NCI-H1105 (cell line): ENCODE measurements around the gene VWF.
"Not testable (repeated sequence)": the region's sequence is repeated elsewhere in the genome, so short reads cannot be mapped to it uniquely, and the experiment has no call there.

Experiments used
- DNase-seq: peaks from one replicate; lab custom pipeline; 2025; lab: John Stamatoyannopoulos, UW

Gene VWF

DNA sequence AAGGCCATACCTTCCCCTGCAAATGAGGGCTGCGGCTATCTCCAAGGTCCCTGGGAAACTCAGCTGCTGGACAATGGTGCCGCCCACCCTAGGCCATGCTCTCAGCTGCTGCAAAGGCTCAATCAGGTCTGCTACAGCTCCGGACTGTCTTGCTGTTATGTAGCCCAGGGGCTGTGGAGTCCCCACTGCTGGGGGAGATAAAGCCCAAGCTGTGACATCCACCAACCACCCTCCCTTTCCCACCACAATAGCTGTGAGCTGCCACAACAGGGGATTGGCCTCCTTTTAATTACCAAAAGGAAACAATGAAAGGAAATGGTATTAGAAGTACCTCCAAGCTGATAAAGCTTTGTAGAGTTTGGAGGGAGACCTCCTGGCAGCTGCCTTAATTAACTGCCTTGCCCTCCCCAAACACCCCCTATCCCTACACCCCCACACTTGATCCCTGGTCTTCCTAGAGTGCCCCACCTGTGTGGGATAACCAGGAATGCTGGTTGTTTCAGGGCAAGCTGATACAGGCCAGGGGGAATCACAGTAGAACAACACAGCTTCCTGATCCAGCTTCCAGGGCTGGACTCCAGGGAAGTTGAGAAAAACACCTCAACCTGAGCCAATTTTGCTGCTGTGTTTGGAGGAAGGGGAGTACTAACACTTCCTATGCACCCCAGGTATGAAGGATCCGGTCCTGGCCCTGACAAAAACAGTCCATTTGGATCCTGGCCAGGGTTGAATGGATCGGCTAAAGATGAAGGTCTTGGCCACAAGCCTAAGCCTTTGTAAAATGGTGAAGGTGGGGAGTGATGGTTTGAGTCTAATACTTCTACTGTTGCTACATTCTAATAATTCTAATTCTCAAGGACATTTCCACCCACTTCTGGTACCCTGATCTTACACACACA is at the start of gene VWF:
Gene VWF, minus strand, starts transcription at position 260 of the 899 bp plus-strand sequence. CDS start 1,474 bp downstream, outside the sequence.
- DNase-seq = no peak

DNA sequence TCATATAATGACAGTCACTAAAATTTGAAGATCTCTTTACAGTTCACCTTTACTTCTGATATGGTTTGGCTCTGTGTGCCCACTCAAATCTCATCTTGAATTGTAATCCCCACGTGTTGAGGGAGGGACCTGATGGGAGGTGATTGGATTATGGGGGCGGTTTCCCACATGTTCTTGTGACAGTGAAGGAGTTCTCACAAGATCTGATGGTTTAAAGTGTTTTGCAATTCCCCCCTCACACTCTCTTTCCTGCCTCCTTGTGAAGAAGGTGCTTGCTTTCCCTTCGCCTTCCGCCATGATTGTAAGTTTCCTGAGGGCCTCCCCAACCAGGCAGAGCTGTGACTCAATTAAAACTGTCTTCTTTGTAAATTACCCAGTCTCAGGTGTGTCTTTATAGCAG is 48.4 kb upstream of the VWF start:
- no peak for DNase-seq

DNA sequence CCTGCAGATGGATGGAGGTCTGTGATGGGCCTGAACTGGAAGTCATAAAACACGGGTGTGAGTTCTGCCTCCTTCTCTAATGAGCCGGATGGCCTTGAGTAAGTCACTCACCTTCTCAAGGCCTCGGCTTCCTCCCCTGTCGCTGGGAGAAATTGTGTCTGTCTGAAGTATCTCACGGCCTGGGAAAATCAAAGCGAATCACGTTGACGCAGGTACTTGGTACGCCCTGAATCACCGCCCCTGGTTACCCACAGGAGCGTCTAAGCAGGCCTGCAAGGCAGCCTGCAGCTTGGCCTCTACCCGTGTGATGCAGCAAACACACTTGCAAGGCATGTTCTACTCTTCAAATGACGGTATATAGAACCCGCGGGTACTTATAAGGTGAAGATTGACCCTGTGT is 47.6 kb upstream of the VWF start:
- DNase-seq = no peak

DNA sequence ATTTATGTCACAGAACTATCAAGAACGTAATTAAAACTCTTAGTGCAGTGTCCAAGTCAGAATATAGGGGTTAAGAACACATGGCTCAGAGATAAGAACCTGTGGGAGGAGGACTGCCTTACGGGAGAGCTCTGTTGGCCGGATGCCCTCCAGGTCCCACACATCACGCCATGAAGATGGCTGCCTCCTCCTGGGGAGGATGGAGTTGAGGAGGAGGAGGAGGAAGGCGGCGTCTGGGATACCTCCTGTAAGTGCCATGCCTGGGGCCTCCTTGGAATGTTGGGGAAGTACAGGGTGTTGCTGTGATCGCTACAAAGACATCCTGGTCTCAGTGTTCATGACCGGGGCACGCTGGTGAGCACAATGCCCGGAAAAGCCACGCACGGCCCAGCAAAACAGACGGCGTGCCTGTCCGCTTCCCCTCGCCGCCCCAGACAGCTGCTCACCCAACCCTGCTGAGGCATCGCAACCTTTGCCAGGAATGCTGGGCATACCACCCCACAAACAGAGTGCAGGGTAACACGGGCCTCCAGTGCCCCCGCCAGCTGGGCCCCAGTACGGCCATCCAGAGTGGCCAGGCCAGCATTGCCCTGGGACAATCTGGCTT is 47.0 kb upstream of the VWF start:
- DNase-seq = no peak

DNA sequence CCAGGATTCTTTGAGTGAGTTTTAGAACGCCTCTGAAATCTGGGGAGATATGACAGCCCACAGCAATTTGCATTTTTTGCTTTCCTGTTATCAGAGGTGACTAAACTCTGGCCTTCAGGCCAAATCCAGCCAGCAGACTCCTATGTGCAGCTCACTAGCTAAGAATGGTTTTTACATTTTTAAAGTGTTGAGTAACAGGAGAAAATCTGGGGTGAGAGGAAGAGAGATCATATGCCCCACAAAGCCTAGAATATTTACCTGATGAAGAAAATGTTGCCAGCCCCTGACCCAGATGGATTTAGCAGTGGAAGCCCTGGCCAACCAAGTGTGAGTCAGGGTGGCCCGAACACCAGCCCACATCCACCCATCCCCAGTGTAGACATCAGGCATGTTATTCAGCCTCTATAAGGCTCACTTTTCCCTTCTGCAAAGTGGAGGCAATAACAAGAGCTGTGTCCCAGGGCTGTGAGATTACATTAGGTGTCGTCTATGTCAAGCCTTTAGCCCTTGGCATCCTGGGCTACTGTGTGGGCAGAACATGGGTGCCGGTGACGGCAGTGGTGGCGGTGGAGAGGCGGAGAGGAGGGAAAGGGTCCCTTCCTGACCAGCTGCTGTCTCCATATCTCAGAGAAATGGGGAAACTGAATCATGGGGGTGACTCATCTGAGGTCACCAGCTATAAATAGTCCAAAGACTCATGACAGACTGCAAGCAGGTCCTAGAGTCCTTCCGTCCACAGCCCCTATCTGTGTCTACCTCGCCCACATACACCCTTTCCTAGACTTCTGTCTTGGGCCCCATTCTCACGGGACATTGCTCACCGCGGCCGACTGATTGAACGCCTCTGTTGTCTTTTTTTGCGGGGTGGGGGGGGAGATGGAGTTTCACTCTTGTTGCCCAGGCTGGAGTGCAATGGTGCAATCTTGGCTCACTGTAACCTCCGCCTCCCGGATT is 43.1 kb upstream of the VWF start:
- DNase-seq = no peak

DNA sequence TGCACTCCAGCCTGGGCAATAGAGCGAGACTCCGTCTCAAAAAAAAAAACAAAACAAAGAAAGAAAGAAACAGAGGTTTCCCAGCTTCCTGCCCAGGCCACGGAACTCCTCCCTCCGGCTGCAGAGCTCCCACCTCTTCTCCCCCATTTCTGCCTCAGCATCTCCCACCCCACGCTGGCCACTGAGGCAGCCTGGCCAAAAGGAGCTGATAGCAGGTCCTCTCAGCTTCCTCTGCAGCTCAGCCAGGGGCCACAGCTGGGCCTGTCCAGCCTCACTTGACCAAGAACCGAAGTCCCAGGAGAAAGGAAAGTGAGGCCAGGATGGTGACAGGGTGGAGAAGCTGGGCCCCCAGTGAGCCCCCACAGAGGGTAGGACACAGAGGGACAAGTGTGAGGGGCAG is 42.3 kb upstream of the VWF start:
- DNase-seq = no peak

DNA sequence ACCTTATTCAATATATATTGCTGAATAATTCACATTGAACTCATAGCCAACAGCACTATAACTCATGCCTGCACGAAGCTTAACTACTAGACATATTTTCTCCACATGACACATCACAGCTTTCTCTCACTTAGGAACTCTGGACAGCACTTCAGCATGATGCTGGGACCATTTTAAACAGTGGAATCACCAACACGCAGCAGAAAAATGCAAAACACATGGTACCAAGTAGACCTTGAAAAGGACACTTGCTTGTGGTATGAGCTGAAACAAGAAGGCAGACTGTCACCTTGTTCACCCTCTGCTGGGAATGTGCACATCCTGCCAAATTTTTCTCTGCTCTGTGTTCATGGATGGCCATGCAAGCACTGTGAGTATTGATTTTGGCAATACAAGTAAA is 40.9 kb upstream of the VWF start:
- no peak for DNase-seq

DNA sequence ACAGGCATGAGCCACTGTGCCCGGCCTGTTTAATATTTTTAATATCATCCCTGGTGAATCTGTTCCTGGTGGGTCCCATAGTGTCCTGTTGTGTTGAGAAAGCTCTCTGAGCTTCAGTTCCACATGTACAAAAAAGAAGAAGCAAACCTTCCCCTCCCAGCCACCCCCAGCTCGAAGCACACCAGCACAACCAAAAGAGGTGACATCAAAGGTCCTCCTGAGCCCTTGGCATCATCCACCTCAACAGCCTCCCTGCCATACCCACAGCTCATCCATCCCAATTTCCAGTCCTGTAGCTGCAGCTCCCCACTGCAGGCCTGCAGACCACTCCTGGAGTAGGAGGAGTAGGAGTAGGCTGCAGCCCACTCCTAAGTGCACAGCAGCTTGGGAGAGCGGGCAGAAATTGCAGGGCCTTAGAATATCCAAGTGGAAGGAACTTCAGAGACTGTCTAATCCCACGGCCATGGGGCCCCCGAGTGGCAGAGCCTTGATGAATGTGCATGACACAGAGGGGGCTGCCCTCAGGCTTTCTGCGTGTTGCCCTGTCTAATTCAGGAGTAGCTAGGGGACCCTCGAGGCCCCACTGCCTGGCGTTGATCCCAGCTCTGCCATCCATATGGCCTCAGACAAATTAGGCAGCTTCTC is 39.1 kb upstream of the VWF start:
- DNase-seq = no peak

DNA sequence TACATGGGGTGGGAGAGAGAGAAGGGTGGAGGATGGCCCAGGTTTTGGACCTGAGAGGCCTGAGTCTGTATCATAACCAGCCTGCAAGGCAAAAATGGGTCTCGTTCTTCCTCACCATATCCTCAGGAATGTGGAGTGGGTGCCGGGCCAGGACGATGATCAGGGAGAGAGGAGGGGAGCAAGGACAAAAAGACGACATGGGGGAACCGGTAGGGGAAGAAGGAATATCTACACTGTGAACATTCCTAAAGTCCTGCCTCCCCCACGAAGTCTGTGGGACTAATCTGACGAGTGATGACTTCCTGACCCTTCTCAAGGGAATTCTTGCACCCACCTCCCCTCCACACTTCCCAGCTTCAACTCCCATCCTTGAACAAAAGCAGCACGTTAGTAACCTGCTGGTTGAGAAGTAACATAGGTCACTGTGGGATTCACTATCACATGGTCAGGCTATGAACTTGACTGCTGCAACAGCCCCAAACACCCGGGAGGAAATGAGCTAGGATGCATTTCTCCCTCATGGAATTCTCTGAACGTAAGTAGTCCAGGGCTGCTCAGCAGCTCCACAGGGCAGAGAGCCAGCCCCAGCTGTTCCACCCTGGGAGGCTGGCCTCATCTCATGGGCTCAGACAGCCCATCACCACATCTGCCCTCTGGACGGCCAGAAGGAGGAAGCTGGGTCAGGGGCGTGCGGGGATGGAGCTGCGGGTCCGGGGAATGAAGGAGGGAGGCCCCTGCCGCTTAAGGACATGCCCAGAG is 36.8 kb upstream of the VWF start:
- no peak for DNase-seq

DNA sequence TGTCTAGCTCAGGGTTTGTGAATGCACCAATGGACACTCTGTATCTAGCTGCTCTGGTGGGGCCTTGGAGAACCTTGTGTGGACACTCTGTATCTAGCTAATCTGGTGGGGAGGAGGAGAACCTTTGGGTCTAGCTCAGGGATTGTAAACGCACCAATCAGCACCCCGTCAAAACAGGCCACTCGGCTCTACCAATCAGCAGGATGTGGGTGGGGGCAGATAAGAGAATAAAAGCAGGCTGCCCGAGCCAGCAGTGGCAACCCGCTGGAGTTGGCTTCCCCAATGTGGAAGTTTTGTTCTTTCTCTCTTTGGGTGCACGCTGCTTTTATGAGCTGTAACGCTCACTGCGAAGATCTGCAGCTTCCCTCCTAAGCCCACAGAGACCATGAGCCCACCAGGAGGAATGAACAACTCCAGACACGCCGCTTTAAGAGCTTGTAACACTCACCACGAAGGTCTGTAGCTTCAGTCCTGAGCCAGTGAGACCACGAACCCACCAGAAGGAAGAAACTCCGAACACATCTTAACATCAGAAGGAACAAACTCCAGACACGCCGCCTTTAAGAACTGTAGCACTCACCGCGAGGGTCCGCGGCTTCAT is 35.7 kb upstream of the VWF start:
- DNase-seq = not testable (repeated sequence)

DNA sequence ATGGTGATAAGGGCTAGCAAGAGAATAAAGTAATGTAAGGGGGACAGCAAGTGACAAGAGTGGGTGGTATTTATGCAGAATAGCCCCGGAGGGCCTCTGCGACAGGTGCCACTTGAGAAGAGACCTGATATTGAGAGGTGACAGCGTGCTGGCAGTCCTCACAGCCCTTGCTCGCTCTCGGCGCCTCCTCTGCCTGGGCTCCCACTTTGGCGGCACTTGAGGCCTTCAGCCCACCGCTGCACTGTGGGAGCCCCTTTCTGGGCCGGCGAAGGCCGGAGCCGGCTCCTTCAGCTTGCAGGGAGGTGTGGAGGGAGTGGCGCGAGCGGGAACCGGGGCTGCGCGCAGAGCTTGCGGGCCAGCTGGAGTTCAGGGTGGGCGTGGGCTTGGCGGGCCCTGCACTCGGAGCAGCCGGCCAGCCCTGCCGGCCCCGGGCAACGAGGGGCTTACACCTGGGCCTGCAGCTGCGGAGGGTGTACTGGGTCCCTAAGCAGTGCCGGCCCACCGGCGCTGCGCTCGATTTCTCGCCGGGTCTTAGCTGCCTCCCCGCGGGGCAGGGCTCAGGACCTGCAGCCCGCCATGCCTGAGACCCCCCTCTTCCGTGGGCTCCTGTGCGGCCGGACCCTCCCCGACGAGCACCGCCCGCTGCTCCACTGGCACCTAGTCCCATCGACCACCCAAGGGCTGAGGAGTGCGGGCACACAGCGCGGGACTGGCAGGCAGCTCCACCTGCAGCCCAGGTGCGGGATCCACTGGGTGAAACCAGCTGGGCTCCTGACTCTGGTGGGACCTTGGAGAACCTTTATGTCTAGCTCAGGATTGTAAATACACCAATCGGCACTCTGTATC is 34.9 kb upstream of the VWF start:
- not testable (repeated sequence) for DNase-seq

DNA sequence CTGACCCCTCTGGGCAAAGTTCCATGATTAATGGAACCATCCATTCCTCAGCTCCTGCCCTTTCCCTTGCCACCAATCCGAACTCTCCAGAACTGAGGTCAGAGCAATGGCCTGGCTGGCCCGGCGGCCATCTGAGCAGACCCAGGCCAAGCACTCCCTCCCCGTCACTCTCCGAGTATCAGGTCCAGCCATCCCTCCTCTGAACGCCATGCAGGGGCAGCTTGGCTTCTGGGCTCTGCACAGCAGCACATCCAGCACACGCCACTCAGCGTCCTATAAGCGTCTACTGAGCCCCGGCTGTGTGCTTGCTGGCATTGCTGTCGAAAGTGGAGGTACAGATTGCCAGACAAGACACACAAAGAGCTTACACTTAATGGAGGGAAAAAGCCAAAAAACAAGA is 34.3 kb upstream of the VWF start:
- DNase-seq = no peak

DNA sequence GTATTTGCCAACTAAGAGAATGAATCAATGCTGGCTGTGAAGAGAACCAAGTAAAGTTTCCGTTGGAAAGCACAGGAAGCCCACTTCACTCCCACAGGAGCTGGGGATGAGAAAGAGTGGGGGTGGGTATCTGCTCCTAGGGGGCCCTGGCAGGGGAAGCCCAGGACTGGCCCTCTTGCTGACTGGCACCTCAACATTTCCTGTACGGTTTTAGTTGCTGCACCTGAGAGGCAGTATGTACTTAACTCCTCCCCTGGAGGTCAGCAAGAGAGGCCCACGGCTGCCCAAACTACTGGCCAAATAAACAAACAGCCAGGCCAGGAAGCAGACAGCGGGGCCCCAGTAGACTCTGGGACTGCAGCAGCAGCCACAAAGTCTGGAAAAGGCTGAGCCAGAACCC is 33.8 kb upstream of the VWF start:
- DNase-seq = no peak

DNA sequence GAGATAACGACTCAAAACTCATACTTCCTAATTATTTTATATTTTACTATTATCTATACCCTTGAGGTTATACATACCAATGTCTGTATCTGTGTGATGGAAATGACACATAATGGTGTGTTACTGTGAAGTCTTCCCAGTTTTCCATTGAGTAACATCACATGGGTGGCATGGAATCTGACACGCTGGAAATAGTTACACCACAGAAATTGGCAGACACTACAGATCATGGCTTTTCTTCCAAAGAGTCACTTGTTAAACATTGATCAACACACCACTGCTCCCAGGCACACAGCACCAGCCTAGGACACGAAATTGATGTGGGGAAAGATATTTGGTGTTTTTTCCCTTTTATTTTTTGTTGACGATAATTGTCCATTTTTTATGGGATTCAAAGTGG is 33.0 kb upstream of the VWF start:
- no peak for DNase-seq

DNA sequence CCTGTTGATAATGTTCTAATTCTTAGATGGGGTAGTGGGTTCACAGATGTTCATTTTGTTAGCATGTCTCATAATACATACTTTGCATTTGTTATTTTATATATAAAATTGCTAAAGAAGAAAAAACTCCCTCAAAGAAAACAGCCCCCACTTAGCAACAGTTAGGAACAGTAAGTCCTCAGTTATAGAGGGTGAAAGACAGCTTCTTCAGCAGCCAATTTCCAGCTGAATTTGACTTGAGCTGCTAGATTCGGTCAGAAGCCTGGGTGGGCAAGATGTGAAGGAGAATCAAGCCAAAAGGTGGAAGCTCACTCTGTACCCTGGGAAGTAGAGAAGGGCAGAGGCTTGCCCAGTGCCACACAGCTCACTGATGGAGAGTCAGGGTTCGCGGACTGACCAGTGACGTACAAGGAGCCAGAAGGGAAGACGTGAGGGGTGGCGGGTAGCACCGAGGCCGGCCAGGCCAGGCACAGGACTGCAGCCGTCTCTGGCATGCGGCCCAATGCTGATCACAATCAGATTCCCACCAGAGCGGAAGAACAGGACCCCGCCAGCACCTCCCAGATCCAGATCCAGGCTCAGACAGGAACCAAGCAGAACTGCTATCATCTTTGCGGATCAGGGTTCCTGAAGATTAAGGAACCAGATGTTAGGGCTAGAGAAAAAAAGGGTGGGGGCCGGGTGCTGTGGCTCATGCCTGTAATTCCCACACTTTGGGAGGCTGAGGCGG is 30.4 kb upstream of the VWF start:
- DNase-seq = no peak

DNA sequence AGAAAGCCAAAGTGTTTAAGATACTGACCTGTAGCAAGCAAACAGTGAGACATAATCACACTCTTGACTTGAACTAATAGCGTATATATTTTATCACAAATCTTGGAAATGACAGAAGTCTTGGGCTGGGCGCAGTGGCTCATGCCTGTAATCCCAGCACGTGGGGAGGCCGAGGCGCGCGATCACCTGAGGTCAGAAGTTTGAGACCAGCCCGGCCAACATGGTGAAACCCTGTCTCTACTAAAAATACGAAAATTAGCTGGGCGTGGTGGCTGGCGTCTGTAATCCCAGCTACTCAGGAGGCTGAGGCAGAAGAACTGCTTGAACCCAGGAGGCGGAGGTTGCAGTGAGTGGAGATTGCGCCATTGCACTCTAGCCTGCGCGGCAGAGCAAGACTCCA is 24.3 kb upstream of the VWF start:
- not testable (repeated sequence) for DNase-seq

DNA sequence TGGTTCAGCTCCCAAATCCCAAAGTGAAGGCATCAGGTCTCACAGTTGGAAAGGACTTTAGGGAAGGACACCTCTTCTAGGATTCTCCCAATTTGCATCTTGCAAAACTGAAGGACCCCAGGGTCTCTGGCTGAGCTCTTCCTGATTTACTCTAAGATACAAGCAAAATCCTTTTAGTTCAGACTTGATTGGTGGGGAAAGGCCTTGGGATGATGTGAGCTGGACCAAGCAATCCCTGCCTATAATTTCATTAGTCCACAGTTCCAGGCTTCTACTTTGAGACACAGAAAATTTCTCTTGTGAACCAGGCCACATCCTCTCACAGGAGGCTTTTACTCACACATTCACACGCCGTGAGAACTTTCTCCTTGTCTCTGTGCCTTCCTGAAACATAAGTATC is 23.6 kb upstream of the VWF start:
- no peak for DNase-seq

DNA sequence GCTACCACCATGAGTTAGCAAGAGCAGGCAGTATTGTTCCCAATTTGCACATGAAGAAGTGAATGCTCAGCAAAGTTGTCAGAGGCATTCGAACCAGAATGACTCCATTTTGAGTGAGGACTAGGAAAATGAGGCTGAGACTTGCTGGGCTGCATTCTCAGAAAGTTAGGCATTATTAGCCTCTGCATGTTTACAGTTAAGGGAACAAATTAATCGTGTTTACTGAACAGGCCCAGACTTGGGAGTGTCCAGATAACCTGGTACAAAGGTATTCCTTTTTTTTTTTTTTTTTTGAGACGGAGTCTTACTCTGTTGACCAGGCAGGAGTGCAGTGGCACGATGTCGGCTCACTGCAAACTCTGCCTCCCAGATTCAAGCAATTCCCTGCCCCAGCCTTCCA is 22.5 kb upstream of the VWF start:
- no peak for DNase-seq

DNA sequence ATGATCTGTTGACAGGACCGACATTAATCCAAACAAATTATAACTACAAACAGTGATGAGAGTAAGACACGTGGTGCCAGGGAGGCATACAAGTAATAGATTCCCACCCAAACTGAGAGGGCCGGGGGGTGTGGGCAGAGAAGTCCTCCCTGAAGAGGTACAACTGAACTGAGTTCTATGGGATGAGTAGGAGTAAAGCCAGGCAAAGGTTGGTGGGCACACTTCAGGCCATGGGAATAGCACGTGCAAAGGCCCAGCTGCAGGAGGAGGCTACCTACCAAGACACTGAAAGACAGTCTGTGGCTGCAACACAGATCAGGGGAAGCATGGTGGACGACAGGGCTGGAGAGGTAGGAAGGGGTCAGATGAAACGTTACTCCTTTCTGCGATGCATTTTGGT is 22.0 kb upstream of the VWF start:
- DNase-seq = no peak
